ENCODE measurements around the gene MKI67. TPM values are rescaled to one million over a fixed set of nuclear protein-coding genes. Genes with fewer than 3 reads are reported as not detected.

Gene MKI67
- total and polyA plus RNA-seq, 8 donors, result 0.61 to 60.8 (median 7.7) TPM

- H3K4me1 ChIP-seq, result no peaks in the 10 kb centered on the region
- TF ChIP-seq POLR2AphosphoS5 (IDR thresholded peaks at IDR 0.05), result no peak
- no peak for TF ChIP-seq EP300 (IDR thresholded peaks at IDR 0.05)
- TF ChIP-seq POLR2A (IDR thresholded peaks at IDR 0.05), result no peak
- TF ChIP-seq, protein P1, sequence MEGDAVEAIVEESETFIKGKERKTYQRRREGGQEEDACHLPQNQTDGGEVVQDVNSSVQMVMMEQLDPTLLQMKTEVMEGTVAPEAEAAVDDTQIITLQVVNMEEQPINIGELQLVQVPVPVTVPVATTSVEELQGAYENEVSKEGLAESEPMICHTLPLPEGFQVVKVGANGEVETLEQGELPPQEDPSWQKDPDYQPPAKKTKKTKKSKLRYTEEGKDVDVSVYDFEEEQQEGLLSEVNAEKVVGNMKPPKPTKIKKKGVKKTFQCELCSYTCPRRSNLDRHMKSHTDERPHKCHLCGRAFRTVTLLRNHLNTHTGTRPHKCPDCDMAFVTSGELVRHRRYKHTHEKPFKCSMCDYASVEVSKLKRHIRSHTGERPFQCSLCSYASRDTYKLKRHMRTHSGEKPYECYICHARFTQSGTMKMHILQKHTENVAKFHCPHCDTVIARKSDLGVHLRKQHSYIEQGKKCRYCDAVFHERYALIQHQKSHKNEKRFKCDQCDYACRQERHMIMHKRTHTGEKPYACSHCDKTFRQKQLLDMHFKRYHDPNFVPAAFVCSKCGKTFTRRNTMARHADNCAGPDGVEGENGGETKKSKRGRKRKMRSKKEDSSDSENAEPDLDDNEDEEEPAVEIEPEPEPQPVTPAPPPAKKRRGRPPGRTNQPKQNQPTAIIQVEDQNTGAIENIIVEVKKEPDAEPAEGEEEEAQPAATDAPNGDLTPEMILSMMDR (IDR thresholded peaks at IDR 0.05), result no peak
- H3K4me3 ChIP-seq, result no peak overlapping the region
- intact Hi-C loops (cut with DNase I; ENCODE audit: low total_unique reads), result no loop called here
- no peak overlapping the region for H3K27ac ChIP-seq
- DNase-seq, result no peak
- WGBS, 5 donors, result 72 to 83% (median 77%) methylated on average over 6 of the region's 6 CpGs
- peaks cover 0 to 24% (median 0%) of the 10 kb centered on the region in 3 donors for H3K27me3 ChIP-seq
- no peaks in the 10 kb centered on the region for H3K36me3 ChIP-seq
- H3K9me3 ChIP-seq, result no peaks in the 10 kb centered on the region
These were observed 39.3 kb upstream of the MKI67 start for GRCh38 chr10:128165536-128165935.

DNA sequence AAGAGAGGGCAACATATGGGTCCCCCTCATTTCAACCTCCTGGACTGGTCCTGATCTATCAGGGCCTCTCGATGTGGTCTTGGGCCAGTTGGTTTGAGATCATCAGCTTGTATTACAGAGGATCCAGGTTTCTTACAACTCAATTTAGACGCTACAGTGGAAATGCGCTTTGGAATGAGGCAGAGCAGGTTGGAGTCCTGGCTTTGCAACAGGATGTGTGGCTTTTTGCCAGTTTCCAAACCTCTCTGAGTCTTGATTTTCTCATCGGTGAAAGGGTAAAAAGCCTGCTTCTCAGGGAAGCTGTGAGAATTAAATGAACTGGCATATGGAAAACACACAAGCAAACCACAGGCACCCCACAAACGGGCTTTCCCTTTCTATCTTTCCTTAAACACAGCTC, 37.5 kb upstream of the MKI67 start:
- Histone ChIP-seq H3K9me3 (no peaks in the 10 kb centered on the region), H3K27me3 (peaks cover 0 to 14% (median 0%) of the 10 kb centered on the region in 3 donors), H3K36me3 (no peaks in the 10 kb centered on the region), H3K4me3 (no peak overlapping the region), H3K27ac (no peak overlapping the region), H3K4me1 (no peaks in the 10 kb centered on the region)
- DNase-seq, result no peak
- TF ChIP-seq, protein P1 (IDR thresholded peaks at IDR 0.05), result no peak
- TF ChIP-seq EP300 (IDR thresholded peaks at IDR 0.05) (no peak), POLR2A (IDR thresholded peaks at IDR 0.05) (no peak), POLR2AphosphoS5 (IDR thresholded peaks at IDR 0.05) (no peak)
- WGBS, 5 donors, result 83 to 85% (median 84%) methylated on average over 5 of the region's 5 CpGs
- intact Hi-C loops (cut with DNase I; ENCODE audit: low total_unique reads), result no loop called here

- intact Hi-C loops (cut with DNase I; ENCODE audit: low total_unique reads), result no loop called here
- Histone ChIP-seq H3K27ac (no peak overlapping the region), H3K27me3 (peaks cover 0 to 21% (median 0%) of the 10 kb centered on the region in 3 donors), H3K4me3 (no peak overlapping the region), H3K9me3 (no peaks in the 10 kb centered on the region), H3K4me1 (no peaks in the 10 kb centered on the region), H3K36me3 (no peaks in the 10 kb centered on the region)
- WGBS, 5 donors, result 76 to 84% (median 80%) methylated on average over 7 of the region's 7 CpGs
- no peak for TF ChIP-seq POLR2AphosphoS5 (IDR thresholded peaks at IDR 0.05)
- no peak for TF ChIP-seq POLR2A (IDR thresholded peaks at IDR 0.05)
- no peak for TF ChIP-seq EP300 (IDR thresholded peaks at IDR 0.05)
- TF ChIP-seq, protein P1 (IDR thresholded peaks at IDR 0.05), result no peak
- DNase-seq, result no peak
These were observed 34.8 kb upstream of the MKI67 start for GRCh38 chr10:128161031-128161430.

DNA sequence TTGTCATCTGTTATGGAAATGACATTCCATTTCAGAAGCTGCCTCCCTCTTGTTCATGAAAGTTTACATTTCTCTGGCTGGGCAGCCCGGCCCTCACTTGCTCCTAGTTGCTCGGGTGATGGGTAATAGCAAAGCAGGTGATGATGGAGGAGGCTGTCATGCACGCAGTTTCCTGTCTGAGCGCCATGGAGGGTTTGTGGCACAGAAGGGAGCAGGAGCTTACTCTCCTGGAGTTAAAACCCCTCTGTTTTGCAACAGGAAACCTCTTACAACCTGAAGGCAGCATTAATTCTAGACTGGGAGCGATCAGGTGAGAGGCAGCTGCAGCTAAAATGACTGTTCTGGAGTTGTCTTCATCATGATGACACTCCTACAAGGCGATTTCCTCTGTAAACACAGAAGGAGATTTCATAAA, 34.1 kb upstream of the MKI67 start:
- WGBS, 5 donors, result 42 to 58% (median 51%) methylated on average over 6 of the region's 6 CpGs

More for the DNA sequence above, 34.1 kb upstream of the MKI67 start:
- peaks cover 0 to 28% (median 0%) of the 10 kb centered on the region in 3 donors for H3K27me3 ChIP-seq
- DNase-seq, result no peak
- no peaks in the 10 kb centered on the region for H3K36me3 ChIP-seq
- no peaks in the 10 kb centered on the region for H3K4me1 ChIP-seq
- H3K4me3 ChIP-seq, result no peak overlapping the region
- no peak overlapping the region for H3K27ac ChIP-seq
- no peaks in the 10 kb centered on the region for H3K9me3 ChIP-seq
- TF ChIP-seq EP300 (IDR thresholded peaks at IDR 0.05) (no peak), POLR2A (IDR thresholded peaks at IDR 0.05) (no peak), POLR2AphosphoS5 (IDR thresholded peaks at IDR 0.05) (no peak)
- TF ChIP-seq, protein P1 (IDR thresholded peaks at IDR 0.05), result no peak
- intact Hi-C loops (cut with DNase I; ENCODE audit: low total_unique reads), result no loop called here

Data from stomach (tissue), 9 donors.